Measurements from ENCODE around the gene FGFR2.

The FGFR2 gene

DNA sequence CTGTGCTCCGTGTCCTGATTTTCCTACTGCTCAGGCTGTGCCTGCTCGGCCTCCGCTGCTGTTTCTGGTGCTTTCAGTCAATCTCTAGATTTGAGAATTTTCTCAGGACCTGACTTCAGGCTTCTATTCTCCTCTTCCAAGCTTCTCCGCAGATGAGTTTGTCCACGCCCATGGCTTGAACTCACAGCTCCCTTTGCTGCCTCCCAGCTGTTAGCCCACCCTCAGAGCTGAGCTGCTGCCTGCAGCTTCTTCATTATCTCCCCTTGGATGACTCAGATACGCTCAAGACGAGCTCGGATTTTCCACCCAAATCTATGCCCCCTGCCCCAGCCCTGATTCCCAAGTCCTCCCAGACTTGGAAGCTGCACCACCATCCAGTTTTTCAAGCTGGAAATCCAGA is 104.7 kb downstream of the FGFR2 start:
- DNase-seq (ENCODE audit: low spot score), result no peak

DNA sequence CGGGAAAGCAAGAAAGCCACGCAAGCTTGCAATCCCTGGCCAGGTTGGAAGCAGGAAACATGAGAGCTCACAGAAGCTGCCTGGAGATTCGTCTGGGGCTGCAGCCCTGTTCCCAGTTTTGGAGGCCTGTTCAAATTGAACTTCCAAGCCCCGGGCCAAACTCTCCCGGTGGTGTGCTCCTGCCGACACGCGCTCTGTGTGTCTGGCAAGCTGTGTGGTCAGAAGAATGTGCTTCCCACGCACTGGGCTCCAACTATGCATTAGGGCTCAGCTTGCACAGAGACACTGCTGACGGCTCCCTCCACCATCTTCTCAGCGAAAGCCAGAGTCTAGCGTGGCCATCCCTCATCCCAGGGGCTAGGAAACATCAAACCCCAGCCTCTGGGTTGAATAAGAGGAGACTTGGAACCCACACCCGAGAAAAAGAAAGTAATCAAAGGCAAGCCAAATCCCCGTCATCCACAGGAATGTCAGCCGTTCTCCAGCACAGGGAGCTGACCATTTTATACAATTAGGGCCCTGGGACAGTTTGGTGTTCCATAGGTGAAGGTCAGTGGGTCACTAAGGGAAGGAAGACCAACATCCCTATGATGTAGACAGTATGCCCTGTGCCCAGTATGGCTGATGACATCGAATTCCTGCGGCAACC is 107.2 kb downstream of the FGFR2 start:
- no peak for DNase-seq (ENCODE audit: low spot score)

DNA sequence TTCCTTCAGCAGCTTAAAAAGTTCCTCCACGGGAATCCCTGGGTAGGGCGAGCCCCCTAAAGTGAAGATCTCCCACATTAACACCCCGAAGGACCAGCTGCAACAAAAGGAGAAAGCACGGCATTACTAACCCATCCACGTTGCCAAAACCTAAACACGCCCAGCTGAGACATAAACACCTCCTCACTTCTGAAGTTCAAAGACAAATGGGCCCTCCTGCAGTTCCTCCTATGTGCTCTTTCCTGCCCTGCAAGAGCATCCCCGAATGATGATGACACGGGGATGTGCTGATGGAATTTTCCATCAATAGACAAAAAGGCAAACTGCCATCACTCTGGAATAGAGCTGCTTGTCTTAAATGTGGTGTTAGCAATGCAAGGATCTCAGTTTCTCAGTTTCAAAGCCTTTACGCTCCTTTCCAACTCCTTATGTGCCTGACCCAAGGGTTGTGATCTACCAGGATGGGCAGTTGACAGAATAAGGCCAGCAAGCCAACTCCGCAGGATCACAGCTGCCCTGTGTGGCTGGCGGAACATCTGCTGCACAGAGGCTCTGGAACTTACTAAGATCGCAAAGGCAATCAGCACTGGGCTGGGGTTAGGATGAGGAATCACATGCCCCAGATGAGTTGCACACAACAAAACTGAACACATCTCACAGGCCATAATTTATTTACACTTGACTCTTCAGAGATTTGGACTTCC is 112.7 kb downstream of the FGFR2 start:
- no peak for DNase-seq (ENCODE audit: low spot score)

DNA sequence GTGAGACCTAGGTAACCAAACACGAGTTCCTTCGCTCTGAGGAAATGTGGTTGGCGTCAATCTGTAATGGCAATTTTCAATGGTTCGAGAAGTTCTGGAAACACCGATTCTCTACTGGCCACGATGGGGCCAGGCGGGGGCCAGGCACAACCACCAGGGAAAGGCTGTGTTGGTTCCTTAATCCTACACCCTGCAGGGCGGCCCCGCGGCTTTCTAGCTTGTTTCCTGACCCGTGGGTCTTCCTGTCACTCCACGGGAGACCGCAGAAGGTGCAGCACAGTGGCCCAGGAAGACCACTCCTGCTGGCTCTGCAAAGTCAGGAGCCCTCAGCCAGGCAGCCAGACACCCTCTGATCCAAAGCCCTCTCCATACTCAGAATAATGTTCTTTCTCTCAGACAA is 113.4 kb downstream of the FGFR2 start:
- DNase-seq (ENCODE audit: low spot score), result no peak

DNA sequence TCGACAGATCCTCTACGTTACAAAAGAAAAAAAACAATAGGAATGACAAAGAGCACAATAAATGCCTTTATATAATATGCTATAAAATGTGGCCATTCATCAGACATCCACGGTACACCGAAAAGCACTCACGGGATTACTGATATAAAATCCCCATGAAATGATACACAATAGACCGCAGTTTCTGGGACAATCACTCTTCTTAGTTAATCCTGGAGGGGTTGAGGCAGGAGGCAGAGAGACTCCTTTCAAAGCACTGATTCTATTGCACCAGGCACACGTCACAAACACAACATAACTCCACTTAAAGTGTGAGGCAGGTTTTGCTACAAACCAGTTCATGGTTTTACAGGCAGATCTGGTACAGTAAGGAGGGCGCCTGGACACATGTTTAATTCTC is 113.8 kb downstream of the FGFR2 start:
- no peak for DNase-seq (ENCODE audit: low spot score)

DNA sequence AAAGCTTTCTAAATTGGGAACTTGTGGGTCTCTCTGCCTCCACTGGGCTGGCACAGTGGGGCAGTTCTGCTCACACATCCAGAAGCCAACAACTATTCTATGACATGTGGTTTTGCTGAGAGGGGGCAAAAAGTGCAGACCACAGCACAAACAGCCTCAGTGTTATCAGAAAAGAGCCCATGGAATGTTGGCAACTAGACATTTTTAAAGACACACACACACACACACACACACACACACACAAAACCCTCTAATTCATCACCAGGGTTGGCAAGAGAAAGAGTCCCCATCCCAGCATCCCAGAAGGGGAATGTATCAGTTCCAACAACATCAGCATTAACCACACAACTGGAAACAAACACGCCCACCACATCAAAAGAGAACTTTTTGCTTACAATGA is 117.1 kb downstream of the FGFR2 start:
- no peak for DNase-seq (ENCODE audit: low spot score)

DNA sequence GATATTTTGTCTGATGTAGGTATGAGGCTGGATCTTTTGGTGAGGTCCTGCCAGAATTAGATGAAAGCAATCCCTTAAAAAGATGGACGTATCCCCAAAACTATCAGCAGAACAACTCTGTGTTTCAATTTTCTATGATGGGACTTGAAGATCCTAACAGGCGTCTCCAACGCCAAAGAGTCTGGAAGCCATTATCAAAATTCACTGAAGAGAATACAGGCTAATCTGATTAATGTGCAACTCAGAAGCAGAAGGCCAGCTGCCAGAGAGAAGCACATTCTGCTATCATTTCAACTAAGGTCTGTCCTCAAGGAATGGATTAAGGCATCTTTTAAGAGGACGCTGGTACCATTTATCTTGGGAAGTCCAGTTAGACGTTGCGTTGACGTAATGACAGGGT is 119.7 kb downstream of the FGFR2 start:
- no peak for DNase-seq (ENCODE audit: low spot score)

DNA sequence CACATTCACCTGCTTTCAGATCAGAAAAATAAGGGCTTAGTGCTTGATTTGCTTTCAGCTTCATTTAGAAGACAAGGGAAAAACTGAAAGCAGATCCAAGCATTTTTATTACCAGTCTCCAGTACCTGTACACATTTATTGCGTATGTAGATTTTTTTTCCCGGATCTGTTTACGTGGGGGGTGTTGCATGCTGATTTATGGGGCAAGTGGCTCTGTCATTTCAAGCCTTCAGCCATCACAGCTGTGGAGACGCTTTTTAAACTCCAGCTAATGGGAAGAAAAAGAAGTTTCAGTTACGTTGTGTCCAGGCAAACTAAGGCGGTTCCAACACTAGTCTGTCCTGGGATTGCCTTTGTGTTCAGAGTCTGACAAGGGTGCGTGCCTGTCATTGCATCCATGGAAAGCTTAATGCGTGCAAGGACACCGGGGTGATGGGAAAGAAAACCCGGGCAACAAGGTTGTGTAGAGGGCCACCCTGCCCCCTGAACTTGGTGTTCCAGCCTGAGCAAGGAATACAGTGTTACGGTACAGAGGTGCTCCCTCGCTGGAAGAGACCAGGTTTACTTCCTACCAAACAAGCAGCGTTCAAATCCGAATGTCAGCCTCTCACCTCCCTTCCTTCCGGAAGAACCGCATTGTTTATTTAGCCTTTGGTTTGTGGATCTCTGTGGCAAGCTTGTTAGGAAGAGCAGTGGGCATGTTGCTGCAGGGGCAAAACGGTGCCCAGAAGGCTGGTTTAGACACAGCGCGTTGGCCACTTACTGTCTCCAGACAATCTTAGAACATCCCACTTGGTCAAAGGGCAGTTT is 128.2 kb downstream of the FGFR2 start:
- DNase-seq (ENCODE audit: low spot score), result no peak

DNA sequence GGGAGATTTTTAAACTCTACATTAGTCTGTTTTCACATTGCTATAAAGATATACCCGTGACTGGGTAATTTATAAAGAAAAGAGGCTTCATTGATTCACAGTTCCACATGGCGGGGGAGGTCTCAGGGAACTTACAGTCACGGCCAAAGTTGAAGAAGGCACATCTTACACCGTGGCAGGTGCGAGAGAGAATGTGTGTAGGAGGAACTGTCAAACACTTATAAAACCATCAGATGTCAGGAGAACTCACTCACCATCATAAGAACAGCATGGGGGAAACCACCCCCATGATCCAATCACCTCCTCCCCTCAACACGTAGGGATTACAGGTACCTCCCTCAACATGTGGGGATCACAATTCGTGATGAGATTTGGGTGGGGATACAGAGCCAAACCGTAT is 129.5 kb downstream of the FGFR2 start:
- no peak for DNase-seq (ENCODE audit: low spot score)

DNA sequence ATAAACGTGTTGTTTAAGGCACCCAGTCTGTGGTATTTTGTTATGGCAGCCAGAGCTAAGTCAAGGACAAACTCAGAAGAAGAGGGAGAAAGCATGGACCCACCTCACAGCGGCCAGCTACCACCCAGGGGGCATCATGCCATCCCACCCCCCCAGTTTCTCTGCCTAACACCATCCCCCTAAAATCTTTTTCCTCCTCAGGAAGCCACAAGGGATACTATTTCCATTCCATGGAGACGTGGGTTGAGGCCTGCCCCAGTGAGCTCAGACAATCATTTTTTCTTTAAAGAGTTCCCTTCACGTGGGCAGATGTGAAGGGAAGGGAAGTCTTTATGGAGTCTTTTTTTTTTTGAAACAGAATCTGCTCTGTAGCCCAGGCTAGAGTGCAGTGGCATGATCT is 131.8 kb downstream of the FGFR2 start:
- no peak for DNase-seq (ENCODE audit: low spot score)

DNA sequence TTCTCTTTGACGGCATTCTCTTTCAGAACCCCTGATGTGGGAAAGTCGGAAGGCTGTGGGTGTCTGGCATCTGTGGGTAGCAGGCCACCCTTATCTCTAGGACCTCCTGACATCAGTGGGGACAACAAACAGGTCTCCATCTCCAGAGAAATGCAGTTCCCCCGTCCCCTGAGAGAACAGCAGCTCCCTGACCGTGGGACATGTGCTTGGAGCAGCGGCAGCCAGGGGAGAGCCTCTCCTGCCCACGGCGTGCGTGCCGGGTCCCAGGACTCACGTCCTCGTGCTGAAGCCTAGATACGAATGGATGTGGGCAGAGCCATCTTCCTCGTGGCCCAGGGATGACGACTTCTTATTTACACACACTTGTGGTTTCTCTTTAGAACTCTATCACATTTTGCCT is 133.0 kb downstream of the FGFR2 start:
- no peak for DNase-seq (ENCODE audit: low spot score)

DNA sequence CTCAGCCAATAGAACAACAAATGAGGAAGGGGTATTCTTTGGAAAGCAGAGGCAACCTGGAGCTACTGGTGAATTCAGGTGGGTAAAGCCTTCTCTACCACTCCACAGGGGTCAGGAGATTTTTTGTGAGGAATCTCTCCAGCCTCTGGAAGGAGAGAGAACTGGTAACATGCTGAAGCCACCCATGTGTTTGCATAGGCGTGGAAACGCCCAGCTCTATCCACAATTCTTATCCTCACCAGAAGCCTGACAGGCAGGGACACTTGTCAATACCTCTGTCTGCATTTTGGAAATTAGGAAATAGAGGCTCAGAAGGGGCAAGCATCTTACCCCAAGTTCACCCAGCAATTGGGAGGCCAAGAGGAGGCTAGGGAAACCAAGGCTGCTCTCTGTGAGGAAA is 133.7 kb downstream of the FGFR2 start:
- no peak for DNase-seq (ENCODE audit: low spot score)

DNA sequence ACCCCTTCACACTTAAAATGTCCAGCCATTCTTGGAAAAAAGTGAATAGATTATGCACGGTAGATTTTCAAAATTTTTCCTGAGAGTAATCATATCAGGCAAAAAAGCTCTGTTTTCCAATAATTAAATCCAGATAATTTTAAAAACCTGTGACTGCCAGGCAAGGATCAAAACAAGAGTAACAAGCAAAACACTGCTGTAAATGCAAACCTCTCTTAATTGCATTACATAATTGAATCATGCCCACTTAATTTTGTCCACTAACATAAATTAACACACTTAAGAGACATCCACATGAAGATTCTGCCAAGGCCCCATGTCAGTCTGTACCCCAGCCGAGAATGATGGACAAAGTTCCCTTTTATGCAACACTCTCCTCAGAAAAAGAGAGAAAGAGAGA is 135.3 kb downstream of the FGFR2 start:
- no peak for DNase-seq (ENCODE audit: low spot score)

DNA sequence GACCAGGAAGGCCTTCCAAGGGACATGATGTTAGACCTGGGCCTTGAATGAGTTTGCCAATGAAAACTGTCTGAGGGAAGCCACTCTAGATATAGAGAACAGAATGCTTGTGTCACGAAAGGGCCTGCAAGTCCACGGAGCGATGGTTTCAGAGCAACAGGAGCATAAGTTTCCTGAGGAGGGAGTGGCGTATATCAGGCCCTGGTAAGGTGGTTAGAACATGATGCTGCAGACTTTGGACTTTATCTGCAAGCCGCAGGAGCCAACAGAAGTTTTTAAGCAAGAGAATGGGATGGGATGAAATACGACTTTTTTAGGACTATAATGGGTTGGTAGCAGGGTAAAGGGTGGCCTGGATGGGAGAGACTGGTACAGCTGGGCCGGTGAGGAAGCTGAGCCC is 136.0 kb downstream of the FGFR2 start:
- DNase-seq (ENCODE audit: low spot score), result no peak

DNA sequence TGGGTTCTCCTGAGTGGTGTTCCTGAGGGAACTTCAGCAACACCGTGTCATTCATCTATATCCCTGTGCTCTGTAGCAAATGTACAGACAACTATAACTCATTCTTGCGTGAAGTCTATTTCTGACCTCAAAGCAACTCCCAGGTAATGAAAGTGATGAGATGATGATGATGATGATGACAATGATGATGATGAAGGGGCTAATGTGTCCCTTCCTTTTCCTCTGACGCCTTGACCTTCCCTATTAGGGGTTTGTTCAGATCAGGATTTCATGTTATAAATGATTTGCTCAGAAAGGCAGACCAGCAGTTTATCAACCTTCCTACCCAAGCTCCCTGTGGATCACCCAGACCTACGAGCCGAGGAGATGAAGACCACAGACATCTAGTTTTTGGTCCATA is 136.9 kb downstream of the FGFR2 start:
- DNase-seq (ENCODE audit: low spot score), result no peak

DNA sequence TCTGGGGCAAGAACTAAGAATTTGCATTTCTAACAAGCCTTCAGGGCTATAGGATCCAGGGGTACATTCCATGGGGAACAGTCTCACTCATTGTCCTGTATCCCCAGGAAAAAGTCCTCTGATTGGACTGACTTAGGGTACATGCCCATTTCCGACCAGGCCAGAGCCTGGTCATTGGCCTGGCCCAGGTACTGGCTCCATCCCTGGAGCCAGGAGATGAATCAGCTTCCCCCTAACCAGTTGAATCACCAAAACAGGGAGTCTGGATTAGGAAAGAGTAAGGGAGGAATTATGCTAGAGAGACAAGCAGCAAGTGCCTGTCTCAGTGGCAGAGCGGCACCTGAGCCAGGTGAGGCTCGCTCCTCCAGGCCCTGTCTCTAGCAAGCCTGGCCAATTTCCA is 137.5 kb downstream of the FGFR2 start:
- DNase-seq (ENCODE audit: low spot score), result no peak

DNA sequence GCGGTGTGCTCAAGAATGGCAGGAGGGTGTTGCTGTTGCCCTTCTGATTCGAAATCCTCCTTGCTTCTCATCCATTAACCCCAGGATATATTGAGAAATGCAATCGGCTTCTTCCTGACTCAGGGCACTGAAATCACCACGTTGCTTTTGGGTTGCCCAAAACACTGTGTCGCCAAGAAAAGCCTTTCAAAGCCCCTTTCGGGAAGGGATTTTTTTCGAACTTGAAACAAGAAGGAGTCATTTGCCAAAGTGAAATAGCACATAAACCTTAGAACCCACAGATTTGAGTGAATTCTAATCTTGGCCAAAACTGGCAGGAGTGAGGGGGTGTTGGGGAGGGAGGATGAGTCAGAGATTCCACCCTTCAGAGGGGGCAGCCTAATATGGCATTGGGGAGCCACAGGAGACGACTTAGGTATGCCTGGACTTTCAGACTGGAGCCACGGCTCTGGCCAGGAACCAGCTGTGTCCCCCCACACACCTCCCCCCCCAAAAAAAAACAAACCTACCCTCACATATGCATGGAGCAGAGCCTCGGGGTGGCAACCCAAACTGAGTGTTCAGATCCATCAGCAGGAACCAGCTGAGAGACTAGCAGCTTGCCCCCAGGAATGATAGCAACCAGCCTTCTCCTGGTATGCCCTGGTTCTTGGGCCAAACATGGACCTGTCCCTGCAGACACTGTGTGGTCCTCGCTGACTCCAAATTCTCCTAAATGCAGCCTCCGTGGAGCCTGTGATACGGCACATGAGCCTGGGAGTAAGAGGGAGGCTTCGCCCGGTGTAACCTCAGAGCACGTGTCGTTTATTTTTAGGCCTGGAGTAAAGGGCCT is 138.4 kb downstream of the FGFR2 start:
- no peak for DNase-seq (ENCODE audit: low spot score)

DNA sequence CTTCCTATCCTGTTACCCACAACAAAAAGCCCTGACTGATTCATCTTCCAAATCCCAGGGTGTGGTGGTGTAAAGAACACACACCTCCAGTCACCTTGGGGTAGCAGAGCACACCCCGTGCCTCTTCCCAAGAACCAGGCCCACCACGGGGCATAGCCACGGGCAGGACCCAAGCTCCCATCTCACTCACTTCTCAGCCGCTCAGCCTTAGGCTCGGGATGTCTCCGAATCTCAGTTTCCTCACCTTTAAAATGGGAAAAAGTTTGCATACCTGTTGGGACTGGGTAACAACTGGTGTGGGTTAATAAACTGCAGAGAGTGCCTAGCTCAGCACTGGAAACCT is 139.0 kb downstream of the FGFR2 start:
- DNase-seq (ENCODE audit: low spot score), result no peak

DNA sequence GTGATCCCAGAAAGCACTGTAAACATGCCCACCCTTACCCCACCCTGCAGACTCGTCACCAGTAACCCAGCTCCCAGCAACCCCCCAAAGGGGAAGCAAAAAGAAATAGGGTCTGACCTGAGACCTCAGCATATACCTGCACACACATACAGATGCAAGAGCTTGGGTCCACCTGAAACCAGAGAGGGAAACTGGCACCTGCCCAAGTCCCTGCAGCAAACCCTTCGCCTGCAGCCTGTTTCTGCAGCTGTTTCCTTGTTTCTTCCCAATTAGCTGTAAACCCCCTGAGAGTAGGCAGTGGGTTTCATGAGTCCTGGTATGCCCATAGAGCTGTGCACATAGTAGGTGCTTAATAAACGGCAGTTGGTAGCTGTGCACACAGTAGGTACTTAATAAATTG is 140.5 kb downstream of the FGFR2 start:
- no peak for DNase-seq (ENCODE audit: low spot score)

DNA sequence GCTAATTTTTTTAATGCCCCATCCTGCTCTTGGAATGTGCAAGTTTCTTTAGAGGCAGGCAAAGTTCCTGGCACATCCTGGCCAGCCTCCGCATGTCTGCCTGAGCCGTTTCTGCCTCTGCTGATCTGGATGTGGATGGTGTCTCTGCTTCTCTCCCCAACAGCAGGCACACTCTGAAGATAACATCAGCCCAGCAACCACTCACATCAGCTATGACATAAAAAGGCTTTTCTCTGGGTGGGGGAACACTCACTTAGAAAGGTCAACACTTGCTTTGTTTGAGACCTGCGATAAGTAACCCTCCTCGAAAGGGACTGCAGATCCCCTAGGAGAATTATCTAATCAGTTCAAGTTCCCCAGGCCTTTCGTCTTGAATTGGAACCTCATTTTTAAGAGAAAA is 142.9 kb downstream of the FGFR2 start:
- DNase-seq (ENCODE audit: low spot score), result no peak

DNA sequence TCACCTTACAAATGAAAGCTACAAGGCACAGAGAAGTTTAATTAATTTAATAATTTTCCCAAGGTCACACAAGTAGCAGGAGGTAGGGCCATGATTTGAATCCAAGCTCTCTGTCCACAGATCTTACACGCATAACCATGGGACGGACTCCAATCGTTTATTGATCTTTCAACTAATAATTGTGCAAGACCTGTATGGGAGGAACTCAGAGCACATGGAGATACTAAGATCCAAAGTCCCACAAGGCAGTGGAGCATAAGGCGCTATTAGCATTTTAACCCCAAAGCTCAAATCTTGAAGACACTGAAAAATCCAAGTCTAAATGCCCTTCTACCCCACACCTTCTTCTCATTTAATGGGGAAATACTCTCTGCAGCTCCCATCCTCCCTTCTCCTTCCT is 143.5 kb downstream of the FGFR2 start:
- no peak for DNase-seq (ENCODE audit: low spot score)

DNA sequence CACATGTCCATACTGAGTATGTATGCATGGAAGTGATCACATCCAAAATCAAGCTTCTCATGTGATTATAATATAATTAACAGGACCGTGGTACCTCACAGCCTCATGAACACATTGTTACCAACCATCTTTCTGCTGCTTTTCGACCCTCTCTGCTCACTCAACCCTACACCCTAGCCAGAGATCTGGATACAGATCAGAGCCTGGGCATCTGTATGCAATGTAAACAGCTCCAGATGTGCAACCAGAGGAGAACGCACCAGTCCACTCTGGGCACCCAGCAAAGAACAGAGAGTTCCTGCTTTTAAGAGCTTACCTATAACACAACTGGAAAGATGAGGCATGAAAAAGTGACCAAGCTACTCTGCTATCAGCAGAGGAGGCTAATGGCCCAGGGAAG is 145.1 kb downstream of the FGFR2 start:
- DNase-seq (ENCODE audit: low spot score), result no peak

DNA sequence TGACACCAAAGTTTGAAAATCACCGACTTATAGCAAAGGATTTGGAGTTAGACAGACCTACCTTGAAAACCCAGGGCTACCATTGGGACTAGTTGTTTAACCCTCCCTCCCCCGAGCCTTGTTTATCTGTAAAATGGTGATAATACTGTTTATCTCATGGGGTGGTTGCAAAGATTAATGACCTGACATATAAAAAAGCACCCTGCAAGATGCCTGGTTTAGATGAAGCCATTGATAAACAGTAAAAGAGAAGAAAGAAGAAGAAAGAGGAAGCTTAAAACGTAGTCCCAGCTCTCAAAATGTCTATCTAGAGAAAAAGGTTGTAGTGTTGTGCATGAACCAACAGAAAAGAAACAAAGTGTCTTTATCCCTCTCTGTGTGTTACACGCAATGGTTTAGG is 145.7 kb downstream of the FGFR2 start:
- no peak for DNase-seq (ENCODE audit: low spot score)
